ENCODE data around the gene RRP9.

Gene RRP9

GRCh38 chr3:51897391-51897790 is 44.3 kb downstream of the RRP9 start:
- TF ChIP-seq CTCF (IDR thresholded peaks at IDR 0.05; ENCODE audit: low read depth, low read length, missing control alignments) = no peak
- no peak for DNase-seq (ENCODE audit: extremely low read depth, low read depth)
- no peak overlapping the region for H3K4me3 ChIP-seq (replicated peaks; ENCODE audit: low read depth, low read length)

- no peak overlapping the region for H3K4me3 ChIP-seq (replicated peaks; ENCODE audit: low read depth, low read length)
- TF ChIP-seq CTCF (IDR thresholded peaks at IDR 0.05; ENCODE audit: low read depth, low read length, missing control alignments) = no peak
- DNase-seq (ENCODE audit: extremely low read depth, low read depth) = no peak
These were observed 44.9 kb downstream of the RRP9 start for GRCh38 chr3:51896607-51897305.

GRCh38 chr3:51894939-51895338 is 46.8 kb downstream of the RRP9 start:
- no peak overlapping the region for H3K4me3 ChIP-seq (replicated peaks; ENCODE audit: low read depth, low read length)
- TF ChIP-seq CTCF (IDR thresholded peaks at IDR 0.05; ENCODE audit: low read depth, low read length, missing control alignments) = no peak
- no peak for DNase-seq (ENCODE audit: extremely low read depth, low read depth)

- no peak for DNase-seq (ENCODE audit: extremely low read depth, low read depth)
- no peak for TF ChIP-seq CTCF (IDR thresholded peaks at IDR 0.05; ENCODE audit: low read depth, low read length, missing control alignments)
- H3K4me3 ChIP-seq (replicated peaks; ENCODE audit: low read depth, low read length) = no peak overlapping the region
These were observed 47.3 kb downstream of the RRP9 start for GRCh38 chr3:51894391-51894790.

GRCh38 chr3:51891242-51892039 is 50.3 kb downstream of the RRP9 start:
- H3K4me3 ChIP-seq (replicated peaks; ENCODE audit: low read depth, low read length) = no peak overlapping the region
- no peak for TF ChIP-seq CTCF (IDR thresholded peaks at IDR 0.05; ENCODE audit: low read depth, low read length, missing control alignments)
- DNase-seq (ENCODE audit: extremely low read depth, low read depth) = no peak

- no peak overlapping the region for H3K4me3 ChIP-seq (replicated peaks; ENCODE audit: low read depth, low read length)
- no peak for TF ChIP-seq CTCF (IDR thresholded peaks at IDR 0.05; ENCODE audit: low read depth, low read length, missing control alignments)
These were observed 53.1 kb downstream of the RRP9 start for GRCh38 chr3:51888463-51889105.

More at GRCh38 chr3:51888463-51889105, 53.1 kb downstream of the RRP9 start:
- DNase-seq (ENCODE audit: extremely low read depth, low read depth) = no peak

All from HFF-Myc (cell line).